GM12878 (cell line): ENCODE results near the gene EPN3. TPM values are rescaled to one million over a fixed set of nuclear protein-coding genes. Genes with fewer than 3 reads are reported as not detected.

ENCODE experiments used
- ATAC-seq: fragments of 200-7000 bp; cut with Tn5 transposase; 3 replicates; pipeline ENCODE4 v1.9.1; 2020; ENCODE audit warnings: mild to moderate bottlenecking, moderate library complexity
- BruUV-seq: library from RNA; stranded (reverse); fragments of 400-500 nt; replicated peaks from 2 replicates; lab custom pipeline; 2021; lab: Mats Ljungman, UMichigan
- CTCF ChIA-PET: fragments of 300-600 bp; sonication (Branson Sonifier 250); formaldehyde crosslinking; extraction: SDS; loops from one replicate; lab custom pipeline; 2021; ENCODE audit warnings: inconsistent platforms; lab: Yijun Ruan, JAX
- POLR2A ChIA-PET: fragments of 350-600 bp; formaldehyde crosslinking; extraction: SDS; loops from one replicate; lab custom pipeline; 2021; ENCODE audit warnings: inconsistent platforms; lab: Charles Lee
- RAD21 ChIA-PET: fragments of 300-600 bp; sonication (Branson Sonifier 250); formaldehyde crosslinking; loops from one replicate; lab custom pipeline; 2023; ENCODE audit warnings: antibody characterized with exemption; ENCODE audit not compliant: unreplicated experiment; lab: Charles Lee
- SMC1A ChIA-PET: fragments of 300-600 bp; sonication (Branson Sonifier 250); formaldehyde crosslinking; loops from one replicate; lab custom pipeline; 2023; ENCODE audit not compliant: unreplicated experiment, uncharacterized antibody; lab: Charles Lee
- DNase-seq: peaks from one replicate; pipeline ENCODE4 v3.0.0-alpha.2; 2011; ENCODE audit warnings: low read depth, low spot score
- FAIRE-seq: peaks from 3 replicates; lab custom pipeline; 2011; peaks lifted over from hg19 to GRCh38; lab: Jason Lieb, UNC
- H2AFZ ChIP-seq: 2 replicates; pipeline ENCODE4 v1.6.0; 2011; ENCODE audit warnings: low read depth, low read length, control low read depth; ENCODE audit not compliant: control insufficient read depth
- H3K27ac ChIP-seq: 2 replicates; pipeline ENCODE4 v1.5.1; 2011; ENCODE audit warnings: control low read depth; ENCODE audit not compliant: control insufficient read depth, insufficient read depth
- H3K27me3 ChIP-seq, 2 experiments: replicated peaks in 1 of 2; 2 replicates each; pipeline versions ENCODE4 v1.6.0 to v1.6.1; 2011; ENCODE audit warnings: low read length in 1 of 2; ENCODE audit not compliant: control insufficient read depth in 2 of 2, insufficient read depth in 2 of 2
- H3K36me3 ChIP-seq, 2 experiments: 2 replicates each; pipeline ENCODE4 v1.5.1; 2011; ENCODE audit warnings: low read length in 1 of 2; ENCODE audit not compliant: control insufficient read depth in 2 of 2, insufficient read depth in 2 of 2
- H3K4me1 ChIP-seq: 2 replicates; pipeline ENCODE4 v1.6.1; 2011; ENCODE audit warnings: mild to moderate bottlenecking, low read length, moderate library complexity, mixed read lengths; ENCODE audit not compliant: control insufficient read depth, insufficient read depth
- H3K4me2 ChIP-seq: 2 replicates; pipeline ENCODE4 v1.6.0; 2011; ENCODE audit warnings: control low read depth; ENCODE audit not compliant: control insufficient read depth, insufficient read depth
- H3K4me3 ChIP-seq: fragments of 200-600 bp; sonication (generic); 2 replicates; pipeline ENCODE4 v1.5.1; 2016
- H3K79me2 ChIP-seq: 2 replicates; pipeline ENCODE4 v1.6.0; 2011; ENCODE audit warnings: low read length; ENCODE audit not compliant: control insufficient read depth, insufficient read depth
- H3K9ac ChIP-seq: 2 replicates; pipeline ENCODE4 v1.8.0; 2011; ENCODE audit warnings: low read length, control low read depth, mixed read lengths; ENCODE audit not compliant: control insufficient read depth, insufficient read depth
- H3K9me3 ChIP-seq: replicated peaks from 3 replicates; pipeline ENCODE4 v1.5.1; 2011; ENCODE audit warnings: mild to moderate bottlenecking, low read length; ENCODE audit not compliant: control insufficient read depth, insufficient read depth
- H4K20me1 ChIP-seq: 2 replicates; pipeline ENCODE4 v1.6.0; 2011; ENCODE audit not compliant: control insufficient read depth, insufficient read depth
- EGR1 ChIP-seq, 2 experiments: IDR thresholded peaks; 1 replicate in 1 of 2; 2 replicates in 1 of 2; pipeline ENCODE4 v1.6.1; 2011 to 2012; ENCODE audit warnings: low read depth in 2 of 2, low read length in 2 of 2, borderline replicate concordance in 1 of 2, mild to moderate bottlenecking in 1 of 2, moderate library complexity in 1 of 2
- EP300 ChIP-seq, 2 experiments: fragments of 150-350 bp in 1 of 2; IDR thresholded peaks; 2 replicates each; pipeline ENCODE4 v1.6.1; 2011 to 2012; ENCODE audit warnings: low read depth in 2 of 2, low read length in 2 of 2, borderline replicate concordance in 1 of 2, improper control_type of control experiment in 1 of 2, inconsistent platforms in 1 of 2; ENCODE audit not compliant: control insufficient read depth in 1 of 2
- WGBS: methylation state at CpG from one replicate; pipeline ENCODE4 v1.1.6; 2016; ENCODE audit warnings: low lambda C conversion rate; ENCODE audit not compliant: insufficient replicate concordance, insufficient coverage; ENCODE audit errors: missing lambda C conversion rate; 5-methylcytosine and 5-hydroxymethylcytosine counted together
- in situ Hi-C: fragments of 300-500 bp; cut with MboI; formaldehyde crosslinking; loops from 9 replicates; pipeline ENCODE4 v1.14.3; 2018; ENCODE audit warnings: mixed read lengths
- intact Hi-C: fragments of 100-400 bp; cut with micrococcal nuclease; formaldehyde crosslinking; loops from one replicate; pipeline ENCODE4 v1.14.2; 2022; ENCODE audit not compliant: unreplicated experiment
- polyA plus RNA-seq, 11 experiments: library from polyadenylated mRNA; depleted of rRNA in 4 of 11; unstranded in 6 of 11; stranded (reverse) in 5 of 11; fragments of >200 nt; fragmentation: Nextera tagmentation in 4 of 11; fragmentation: Illumina TruSeq in 1 of 11; extraction: Ambion mirVana in 4 of 11; extraction: Trizol in 1 of 11; gene quantifications; 1 replicate in 1 of 11; 2 replicates in 10 of 11; pipeline versions ENCODE4 v1.2.1 to v1.2.3, GENCODE V29; 2011 to 2016; ENCODE audit warnings: inconsistent platforms in 2 of 11, missing spikeins in 2 of 11, low read depth in 1 of 11
- total RNA-seq, 4 experiments: library from RNA; depleted of rRNA in 3 of 4; stranded (reverse); fragments of >200 nt in 3 of 4; fragmentation: Illumina TruSeq in 1 of 4; extraction: Trizol in 1 of 4; gene quantifications; 2 replicates each; pipeline versions ENCODE4 v1.2.1 to v1.2.3, GENCODE V29; 2013 to 2021
- TF ChIP-seq, protein P1 (sequence below): IDR thresholded peaks from 2 replicates; pipeline ENCODE4 v1.6.1; 2012; ENCODE audit warnings: mild to moderate bottlenecking, low read depth, low read length

Gene EPN3
- total and polyA plus RNA-seq, 10 of the 15 experiments (the other 5 are each of a cell fraction or from before 2014, with no cell fraction given) = 0.04 to 0.07 TPM; not detected in 8

DNA sequence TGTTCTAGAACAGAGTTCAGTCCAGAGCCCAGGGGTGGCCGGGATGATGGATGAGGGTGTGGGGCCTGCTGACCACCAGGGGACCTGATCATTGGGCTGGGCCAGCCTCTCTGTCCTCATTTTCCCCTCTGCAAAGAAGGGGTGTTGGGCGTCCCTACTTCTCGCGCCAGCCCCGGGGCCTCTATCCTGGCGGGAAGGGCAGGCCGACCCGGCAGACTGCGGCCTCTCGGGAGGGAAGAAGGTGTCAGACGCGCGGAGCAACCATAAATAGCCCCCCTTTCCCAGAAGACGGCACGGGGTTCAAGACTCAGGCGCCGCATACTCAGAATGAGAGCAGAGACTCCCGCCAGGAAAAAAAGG, 26.0 kb downstream of the EPN3 start (continued):
- TF ChIP-seq, protein P1, sequence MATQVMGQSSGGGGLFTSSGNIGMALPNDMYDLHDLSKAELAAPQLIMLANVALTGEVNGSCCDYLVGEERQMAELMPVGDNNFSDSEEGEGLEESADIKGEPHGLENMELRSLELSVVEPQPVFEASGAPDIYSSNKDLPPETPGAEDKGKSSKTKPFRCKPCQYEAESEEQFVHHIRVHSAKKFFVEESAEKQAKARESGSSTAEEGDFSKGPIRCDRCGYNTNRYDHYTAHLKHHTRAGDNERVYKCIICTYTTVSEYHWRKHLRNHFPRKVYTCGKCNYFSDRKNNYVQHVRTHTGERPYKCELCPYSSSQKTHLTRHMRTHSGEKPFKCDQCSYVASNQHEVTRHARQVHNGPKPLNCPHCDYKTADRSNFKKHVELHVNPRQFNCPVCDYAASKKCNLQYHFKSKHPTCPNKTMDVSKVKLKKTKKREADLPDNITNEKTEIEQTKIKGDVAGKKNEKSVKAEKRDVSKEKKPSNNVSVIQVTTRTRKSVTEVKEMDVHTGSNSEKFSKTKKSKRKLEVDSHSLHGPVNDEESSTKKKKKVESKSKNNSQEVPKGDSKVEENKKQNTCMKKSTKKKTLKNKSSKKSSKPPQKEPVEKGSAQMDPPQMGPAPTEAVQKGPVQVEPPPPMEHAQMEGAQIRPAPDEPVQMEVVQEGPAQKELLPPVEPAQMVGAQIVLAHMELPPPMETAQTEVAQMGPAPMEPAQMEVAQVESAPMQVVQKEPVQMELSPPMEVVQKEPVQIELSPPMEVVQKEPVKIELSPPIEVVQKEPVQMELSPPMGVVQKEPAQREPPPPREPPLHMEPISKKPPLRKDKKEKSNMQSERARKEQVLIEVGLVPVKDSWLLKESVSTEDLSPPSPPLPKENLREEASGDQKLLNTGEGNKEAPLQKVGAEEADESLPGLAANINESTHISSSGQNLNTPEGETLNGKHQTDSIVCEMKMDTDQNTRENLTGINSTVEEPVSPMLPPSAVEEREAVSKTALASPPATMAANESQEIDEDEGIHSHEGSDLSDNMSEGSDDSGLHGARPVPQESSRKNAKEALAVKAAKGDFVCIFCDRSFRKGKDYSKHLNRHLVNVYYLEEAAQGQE = no peak

DNA sequence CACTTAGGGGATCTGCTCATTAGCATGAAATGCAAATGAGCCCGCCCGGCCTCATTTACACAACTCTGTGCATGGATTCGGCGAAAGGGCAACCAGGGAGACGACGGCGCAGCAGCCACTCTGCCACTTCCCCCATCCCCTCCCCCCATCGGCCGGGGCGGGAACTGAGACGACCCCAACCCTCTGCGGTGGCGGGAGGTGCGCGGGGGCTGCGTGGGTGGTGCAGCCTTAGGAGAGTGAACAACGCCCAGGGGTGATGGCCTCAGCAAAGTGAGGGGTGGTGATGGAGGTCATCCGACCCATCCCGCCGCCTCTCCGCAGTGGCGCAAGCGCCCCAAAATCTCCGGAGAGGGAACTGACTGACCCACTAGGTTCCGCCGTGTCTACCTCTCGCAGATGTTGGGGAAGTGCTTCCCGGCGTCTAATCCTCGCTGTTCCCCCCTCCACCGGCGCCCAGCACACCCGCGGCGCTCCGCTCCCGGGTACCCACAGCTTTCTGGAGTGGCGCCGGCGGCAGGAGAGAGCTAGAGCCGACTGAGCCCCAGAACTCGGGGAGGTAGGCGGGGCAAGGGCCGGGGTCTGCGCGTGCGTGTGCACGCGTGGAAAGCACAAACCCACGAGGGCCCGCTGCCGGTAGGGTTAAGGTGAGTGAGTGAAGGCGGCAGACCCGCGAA, 26.5 kb downstream of the EPN3 start:
- no peak overlapping the region for H3K4me3 ChIP-seq
- DNase-seq (no peak), ATAC-seq (no peak), FAIRE-seq (no peak)
- H3K9me3 ChIP-seq = no peaks in the 10 kb centered on the region
- H3K79me2 ChIP-seq = no peaks in the 10 kb centered on the region
- ChIA-PET POLR2A (no interaction called here), SMC1A (no interaction called here), RAD21 (no interaction called here), CTCF (no interaction called here)
- in situ Hi-C loops (no loop called here), intact Hi-C loops (no loop called here)
- H3K4me2 ChIP-seq = peak overlapping the region; percentile 100
- H3K36me3 ChIP-seq = no peaks in the 10 kb centered on the region
- no peak overlapping the region for H3K9ac ChIP-seq
- H3K4me1 ChIP-seq = peaks cover 14% of the 10 kb centered on the region; the same call in 1 of the 2 replicates
- 18% methylated on average over 55 of the region's 55 CpGs for WGBS
- H4K20me1 ChIP-seq = no peaks in the 10 kb centered on the region
- BruUV-seq = no TSS peak
- TF ChIP-seq EP300 (IDR thresholded peaks at IDR 0.05; ENCODE audit: borderline replicate concordance in 1 of 2, control insufficient read depth in 1 of 2, low read depth in 2 of 2, low read length in 2 of 2) = no peak
- TF ChIP-seq EGR1 (IDR thresholded peaks at IDR 0.05; ENCODE audit: borderline replicate concordance in 1 of 2, low read depth in 2 of 2, low read length in 2 of 2) = peak in 1 of 2 experiments; percentile 27; a peak in 1 of 3 replicates
- no peak overlapping the region for H3K27ac ChIP-seq
- peaks cover 20 to 23% of the 10 kb centered on the region in 2 experiments for H3K27me3 ChIP-seq
- no peak overlapping the region for H2AFZ ChIP-seq
